IMR-90 (cell line): ENCODE data around the gene DSCAML1. TPM values are rescaled to one million over a fixed set of nuclear protein-coding genes. Genes with fewer than 3 reads are reported as not detected.

Experiments used
- ATAC-seq: fragments of 200-7000 bp; cut with Tn5 transposase; 2 replicates; pipeline ENCODE4 v1.9.1; 2020; ENCODE audit warnings: low read depth, mild to moderate bottlenecking, moderate library complexity
- BruUV-seq: library from RNA; stranded (reverse); fragments of 400-500 nt; replicated peaks from 2 replicates; lab custom pipeline; 2021; lab: Mats Ljungman, UMichigan
- CTCF ChIA-PET: fragments of 300-600 bp; formaldehyde crosslinking; extraction: SDS; loops from one replicate; lab custom pipeline; 2021; ENCODE audit warnings: antibody characterized with exemption; lab: Yijun Ruan, JAX
- POLR2A ChIA-PET: fragments of 300-600 bp; sonication (Branson Sonifier 250); formaldehyde crosslinking; loops from one replicate; lab custom pipeline; 2022; ENCODE audit warnings: antibody characterized with exemption; ENCODE audit not compliant: unreplicated experiment; lab: Charles Lee
- DNase-seq: peaks from one replicate; pipeline ENCODE4 v3.0.0; 2013
- H2AFZ ChIP-seq: replicated peaks from 2 replicates; pipeline ENCODE3; 2013; ENCODE audit warnings: low read length, mild to moderate bottlenecking; ENCODE audit not compliant: poor library complexity
- H2AK5ac ChIP-seq: 2 replicates; pipeline ENCODE4 v1.6.1; 2013; ENCODE audit warnings: low read depth, low read length, inconsistent platforms
- H2AK9ac ChIP-seq: replicated peaks from 2 replicates; pipeline ENCODE3; 2013; ENCODE audit warnings: mild to moderate bottlenecking, low read depth, low read length, moderate library complexity; ENCODE audit not compliant: poor library complexity
- H2BK120ac ChIP-seq: 2 replicates; pipeline ENCODE4 v1.6.1; 2013; ENCODE audit warnings: low read depth, low read length, inconsistent platforms
- H2BK15ac ChIP-seq: 3 replicates; pipeline ENCODE4 v1.6.1; 2013; ENCODE audit warnings: low read depth, low read length, inconsistent platforms
- H2BK20ac ChIP-seq: 2 replicates; pipeline ENCODE4 v1.6.1; 2013; ENCODE audit warnings: low read depth, mild to moderate bottlenecking, inconsistent platforms, low read length, moderate library complexity
- H2BK5ac ChIP-seq: 2 replicates; pipeline ENCODE4 v1.6.1; 2013; ENCODE audit warnings: mild to moderate bottlenecking, low read depth, low read length, inconsistent platforms; ENCODE audit not compliant: poor library complexity, severe bottlenecking
- H3K14ac ChIP-seq: replicated peaks from 2 replicates; pipeline ENCODE4 v1.6.1; 2013; ENCODE audit warnings: low read depth, low read length, inconsistent platforms
- H3K18ac ChIP-seq: 2 replicates; pipeline ENCODE4 v1.6.1; 2013; ENCODE audit warnings: low read depth, low read length, control low read depth
- H3K23ac ChIP-seq: 2 replicates; pipeline ENCODE4 v1.6.1; 2013; ENCODE audit warnings: low read depth, low read length, inconsistent platforms
- H3K27ac ChIP-seq: 2 replicates; pipeline ENCODE4 v1.5.1; 2013; ENCODE audit warnings: mild to moderate bottlenecking, control low read depth, low read length; ENCODE audit not compliant: insufficient read depth
- H3K27me3 ChIP-seq: 2 replicates; pipeline ENCODE4 v1.6.1; 2013; ENCODE audit warnings: low read length; ENCODE audit not compliant: control insufficient read depth, insufficient read depth
- H3K36me3 ChIP-seq: 2 replicates; pipeline ENCODE4 v1.6.1; 2013; ENCODE audit warnings: low read length, mixed read lengths; ENCODE audit not compliant: control insufficient read depth, insufficient read depth
- H3K4ac ChIP-seq: 2 replicates; pipeline ENCODE4 v1.6.1; 2013; ENCODE audit warnings: low read depth, low read length, inconsistent platforms
- H3K4me1 ChIP-seq: 2 replicates; pipeline ENCODE4 v1.6.1; 2013; ENCODE audit warnings: low read length, mixed read lengths; ENCODE audit not compliant: control insufficient read depth, insufficient read depth
- H3K4me2 ChIP-seq: 2 replicates; pipeline ENCODE4 v1.6.1; 2013; ENCODE audit warnings: low read depth, mild to moderate bottlenecking, control low read depth, low read length, moderate library complexity
- H3K4me3 ChIP-seq: 2 replicates; pipeline ENCODE4 v1.5.1; 2013; ENCODE audit warnings: low read depth, mild to moderate bottlenecking, control low read depth, low read length, moderate library complexity; ENCODE audit not compliant: insufficient read depth
- H3K56ac ChIP-seq: 2 replicates; pipeline ENCODE4 v1.6.1; 2013; ENCODE audit warnings: low read length, inconsistent platforms; ENCODE audit not compliant: insufficient read depth; ENCODE audit errors: extremely low read depth
- H3K79me1 ChIP-seq, 2 experiments: 2 replicates each; pipeline ENCODE4 v1.6.1; 2013; ENCODE audit warnings: low read length in 2 of 2, inconsistent platforms in 1 of 2, low read depth in 1 of 2
- H3K9ac ChIP-seq: 2 replicates; pipeline ENCODE4 v1.6.1; 2013; ENCODE audit warnings: low read depth, low read length, control low read depth
- H3K9me1 ChIP-seq: 2 replicates; pipeline ENCODE4 v1.6.1; 2013; ENCODE audit warnings: low read length, inconsistent platforms; ENCODE audit not compliant: insufficient read depth
- H3K9me3 ChIP-seq: 2 replicates; pipeline ENCODE4 v1.6.1; 2013; ENCODE audit warnings: low read length; ENCODE audit not compliant: control insufficient read depth, insufficient read depth
- H4K20me1 ChIP-seq: 2 replicates; pipeline ENCODE4 v1.6.1; 2013; ENCODE audit warnings: low read length, inconsistent platforms; ENCODE audit not compliant: insufficient read depth
- H4K5ac ChIP-seq: 2 replicates; pipeline ENCODE4 v1.6.1; 2013; ENCODE audit warnings: mild to moderate bottlenecking, low read depth, low read length, control low read depth
- H4K8ac ChIP-seq, 2 experiments: 2 replicates each; pipeline ENCODE4 v1.6.1; 2013; ENCODE audit warnings: low read depth in 2 of 2, low read length in 2 of 2, control low read depth in 1 of 2, inconsistent platforms in 1 of 2
- H4K91ac ChIP-seq: 2 replicates; pipeline ENCODE4 v1.6.1; 2013; ENCODE audit warnings: low read depth, low read length, inconsistent platforms; ENCODE audit not compliant: insufficient read depth
- BHLHE40 ChIP-seq: fragments of 150-350 bp; IDR thresholded peaks from 2 replicates; pipeline ENCODE4 v1.6.1; 2016; ENCODE audit warnings: mild to moderate bottlenecking, low read depth, low read length
- CEBPB ChIP-seq: IDR thresholded peaks from 2 replicates; pipeline ENCODE4 v1.6.1; 2012; ENCODE audit warnings: low read depth, low read length, improper control_type of control experiment
- CHD1 ChIP-seq: IDR thresholded peaks from 2 replicates; pipeline ENCODE4 v1.6.1; 2012; ENCODE audit warnings: low read depth, low read length, improper control_type of control experiment
- CTCF ChIP-seq: conservative IDR thresholded peaks from 2 replicates; pipeline ENCODE4 v1.5.1; 2012; ENCODE audit warnings: mild to moderate bottlenecking, low read depth, low read length, improper control_type of control experiment
- FOS ChIP-seq: fragments of 150-350 bp; IDR thresholded peaks from 2 replicates; pipeline ENCODE4 v1.6.1; 2016; ENCODE audit warnings: low read depth, low read length
- MAFK ChIP-seq: IDR thresholded peaks from 2 replicates; pipeline ENCODE4 v1.6.1; 2012; ENCODE audit warnings: low read depth, low read length, improper control_type of control experiment
- MAZ ChIP-seq: IDR thresholded peaks from 2 replicates; pipeline ENCODE4 v1.6.1; 2012; ENCODE audit warnings: low read depth, mild to moderate bottlenecking, low read length, improper control_type of control experiment, moderate library complexity, borderline replicate concordance
- MXI1 ChIP-seq: IDR thresholded peaks from 2 replicates; pipeline ENCODE4 v1.6.1; 2012; ENCODE audit warnings: low read depth, mild to moderate bottlenecking, low read length, moderate library complexity, borderline replicate concordance
- NFE2L2 ChIP-seq: fragments of 150-350 bp; IDR thresholded peaks from 2 replicates; pipeline ENCODE4 v1.6.1; 2016; ENCODE audit warnings: low read depth, mild to moderate bottlenecking, low read length
- POLR2A ChIP-seq: IDR thresholded peaks from 2 replicates; pipeline ENCODE4 v1.6.1; 2012; ENCODE audit warnings: mild to moderate bottlenecking, low read depth, low read length
- RAD21 ChIP-seq: IDR thresholded peaks from 2 replicates; pipeline ENCODE4 v1.6.1; 2012; ENCODE audit warnings: low read length, improper control_type of control experiment
- RCOR1 ChIP-seq: IDR thresholded peaks from 2 replicates; pipeline ENCODE4 v1.6.1; 2012; ENCODE audit warnings: mild to moderate bottlenecking, low read length, improper control_type of control experiment; ENCODE audit not compliant: insufficient replicate concordance
- SMC3 ChIP-seq: fragments of 150-350 bp; IDR thresholded peaks from 2 replicates; pipeline ENCODE4 v1.6.1; 2016; ENCODE audit warnings: low read depth, mild to moderate bottlenecking, antibody characterized with exemption, low read length, moderate library complexity
- USF2 ChIP-seq: fragments of 150-350 bp; IDR thresholded peaks from 2 replicates; pipeline ENCODE4 v1.6.1; 2017; ENCODE audit warnings: mild to moderate bottlenecking, antibody characterized with exemption, low read length, low read depth
- WGBS, 2 experiments: methylation state at CpG; one replicate each; pipeline versions ENCODE4 v1.1.5 to v1.1.7; 2013; ENCODE audit warnings: missing lambda C conversion rate in 2 of 2; ENCODE audit not compliant: insufficient read length in 1 of 2; ENCODE audit errors: extremely low coverage in 2 of 2; 5-methylcytosine and 5-hydroxymethylcytosine counted together
- dilution Hi-C: fragments of 300-500 bp; cut with HindIII; formaldehyde crosslinking; loops from one replicate; pipeline ENCODE4 v1.14.3; 2018; ENCODE audit warnings: low sequenced_read_pairs; ENCODE audit not compliant: unreplicated experiment
- in situ Hi-C: fragments of 300-500 bp; cut with MboI; formaldehyde crosslinking; loops from 3 replicates; pipeline ENCODE4 v1.14.3; 2019; ENCODE audit warnings: low sequenced_read_pairs, inconsistent platforms, mixed read lengths
- intact Hi-C: fragments of 100-400 bp; cut with micrococcal nuclease; formaldehyde crosslinking; loops from 2 replicates; pipeline ENCODE4 v1.10.0; 2022
- polyA plus RNA-seq, 3 experiments: library from polyadenylated mRNA; depleted of rRNA; stranded (reverse); fragments of >200 nt; gene quantifications; 2 replicates each; pipeline ENCODE4 v1.2.3, GENCODE V29; 2012; ENCODE audit warnings: low replicate concordance in 1 of 3
- total RNA-seq: library from RNA; depleted of rRNA; stranded (reverse); fragments of >200 nt; gene quantifications from 2 replicates; pipeline ENCODE4 v1.2.3, GENCODE V29; 2012
- TF ChIP-seq, protein P1 (sequence below): fragments of 150-350 bp; IDR thresholded peaks from 2 replicates; pipeline ENCODE4 v1.6.1; 2016; ENCODE audit warnings: low read depth, mild to moderate bottlenecking, low read length, moderate library complexity, borderline replicate concordance

Gene DSCAML1
- total and polyA plus RNA-seq, 2 of the 4 experiments (the other 2 are of a cell fraction): not detected

DNA sequence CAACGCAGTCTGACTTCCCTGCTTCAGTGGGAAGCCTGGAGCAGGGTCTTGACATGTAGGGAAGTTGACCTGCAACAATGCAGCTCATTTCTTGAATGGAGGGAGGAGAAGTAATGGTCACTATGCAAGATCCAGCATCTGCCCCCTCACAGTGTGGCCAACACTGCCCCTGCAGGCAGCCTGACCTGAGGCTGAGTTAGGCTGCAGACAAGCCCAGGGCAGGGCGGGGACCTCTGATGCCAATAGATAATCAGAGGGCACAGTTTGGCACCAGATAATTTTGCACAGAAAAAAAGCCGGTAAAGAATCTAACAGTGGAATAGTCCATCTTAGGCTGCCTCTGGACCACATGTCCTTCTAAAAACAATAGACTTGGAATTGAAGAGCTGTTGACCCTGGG, 182.3 kb downstream of the DSCAML1 start:
- Histone ChIP-seq H2AK5ac (no peak overlapping the region), H3K14ac (no peak overlapping the region), H4K20me1 (no peaks in the 10 kb centered on the region), H3K79me1 (no peaks in the 10 kb centered on the region), H3K9me3 (no peaks in the 10 kb centered on the region), H2AK9ac (no peak overlapping the region), H3K4me3 (no peak overlapping the region), H3K56ac (no peak overlapping the region), H4K8ac (no peak overlapping the region), H3K4ac (no peak overlapping the region), H3K4me2 (no peak overlapping the region), H2BK120ac (no peak overlapping the region), H2BK15ac (no peak overlapping the region), H2BK20ac (no peak overlapping the region), H4K5ac (no peak overlapping the region), H3K9ac (no peak overlapping the region), H3K9me1 (no peaks in the 10 kb centered on the region), H3K18ac (no peak overlapping the region), H2AFZ (peak overlapping the region; percentile 6), H3K4me1 (no peaks in the 10 kb centered on the region), H4K91ac (no peak overlapping the region), H2BK5ac (no peak overlapping the region), H3K36me3 (no peaks in the 10 kb centered on the region), H3K23ac (no peak overlapping the region), H3K27me3 (peaks cover 7% of the 10 kb centered on the region), H3K27ac (no peak overlapping the region)
- no peak for TF ChIP-seq RAD21
- TF ChIP-seq USF2: no peak
- TF ChIP-seq RCOR1: no peak
- no peak for TF ChIP-seq BHLHE40
- no peak for TF ChIP-seq MAFK
- TF ChIP-seq FOS: no peak
- TF ChIP-seq POLR2A: no peak
- no peak for TF ChIP-seq NFE2L2
- no peak for TF ChIP-seq CTCF
- TF ChIP-seq CHD1: no peak
- TF ChIP-seq, protein P1, sequence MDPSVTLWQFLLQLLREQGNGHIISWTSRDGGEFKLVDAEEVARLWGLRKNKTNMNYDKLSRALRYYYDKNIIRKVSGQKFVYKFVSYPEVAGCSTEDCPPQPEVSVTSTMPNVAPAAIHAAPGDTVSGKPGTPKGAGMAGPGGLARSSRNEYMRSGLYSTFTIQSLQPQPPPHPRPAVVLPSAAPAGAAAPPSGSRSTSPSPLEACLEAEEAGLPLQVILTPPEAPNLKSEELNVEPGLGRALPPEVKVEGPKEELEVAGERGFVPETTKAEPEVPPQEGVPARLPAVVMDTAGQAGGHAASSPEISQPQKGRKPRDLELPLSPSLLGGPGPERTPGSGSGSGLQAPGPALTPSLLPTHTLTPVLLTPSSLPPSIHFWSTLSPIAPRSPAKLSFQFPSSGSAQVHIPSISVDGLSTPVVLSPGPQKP: no peak
- no peak for TF ChIP-seq MAZ
- no peak for TF ChIP-seq CEBPB
- no peak for TF ChIP-seq MXI1
- no peak for TF ChIP-seq SMC3
- in situ Hi-C loops (no loop called here), dilution Hi-C loops (no loop called here), intact Hi-C loops (no loop called here)
- DNase-seq (no peak), ATAC-seq (no peak)
- BruUV-seq: no TSS peak
- ChIA-PET CTCF (interaction anchor here (1.4 kb wide), 1 partner anchor 10 kb away, joined by 4 read pairs; no protein-coding TSS in a partner anchor), POLR2A (no interaction called here)
- no CpG with 5 or more reads among the region's 3 CpGs for WGBS, 2 experiments
